HCT116 (cell line): ENCODE measurements around the gene TLE4. TPM values are rescaled to one million over a fixed set of nuclear protein-coding genes. Genes with fewer than 3 reads are reported as not detected.

Experiments
- ATAC-seq: fragments of 200-7000 bp; cut with Tn5 transposase; 2 replicates; pipeline ENCODE4 v1.9.1; 2020; ENCODE audit warnings: mild to moderate bottlenecking, moderate library complexity
- BruUV-seq: library from RNA; stranded (reverse); fragments of 400-500 nt; replicated peaks from 2 replicates; lab custom pipeline; 2021; lab: Mats Ljungman, UMichigan
- CTCF ChIA-PET: fragments of 300-600 bp; sonication (Branson Sonifier 250); formaldehyde crosslinking; loops from one replicate; lab custom pipeline; 2021; ENCODE audit warnings: antibody characterized with exemption; lab: Charles Lee
- POLR2A ChIA-PET: fragments of 300-600, 350-600 bp; sonication (Branson Sonifier 250); formaldehyde crosslinking; loops from one replicate; lab custom pipeline; 2021; ENCODE audit warnings: antibody characterized with exemption; lab: Charles Lee
- RAD21 ChIA-PET, 2 experiments: fragments of 300-600 bp; sonication (Branson Sonifier 250); formaldehyde crosslinking; loops; one replicate each; lab custom pipeline; 2023; ENCODE audit warnings: low total read pairs in 2 of 2; ENCODE audit not compliant: uncharacterized antibody in 2 of 2, unreplicated experiment in 2 of 2, low non-redundant PET in 1 of 2; lab: Charles Lee
- DNase-seq: peaks from one replicate; pipeline ENCODE4 v3.0.0-alpha.2; 2010; ENCODE audit warnings: low read depth, low spot score
- H2AFZ ChIP-seq: fragments of 200-600 bp; shearing (Covaris generic), sonication (generic); 2 replicates; pipeline ENCODE4 v1.6.1; 2017; ENCODE audit warnings: low read depth, mixed run types, mixed read lengths, antibody characterized with exemption, low read length; ENCODE audit not compliant: poor library complexity, severe bottlenecking
- H3K27ac ChIP-seq: 2 replicates; pipeline ENCODE4 v1.5.1; 2012; ENCODE audit warnings: low read depth, low read length
- H3K27me3 ChIP-seq: fragments of 200-600 bp; sonication (generic); 2 replicates; pipeline ENCODE4 v1.6.1; 2016; ENCODE audit warnings: mixed run types, low read length, mixed read lengths; ENCODE audit not compliant: insufficient read depth
- H3K36me3 ChIP-seq, 2 experiments: fragments of 200-500 bp in 1 of 2; fragments of 200-600 bp in 1 of 2; sonication (Bioruptor generic) in 1 of 2; sonication (generic) in 1 of 2; 2 replicates each; pipeline versions ENCODE4 v1.5.1 to v1.6.1; 2014 to 2016; ENCODE audit warnings: low read length in 2 of 2, inconsistent platforms in 1 of 2, mixed read lengths in 1 of 2, mixed run types in 1 of 2; ENCODE audit not compliant: insufficient read depth in 2 of 2, control insufficient read depth in 1 of 2
- H3K4me1 ChIP-seq, 2 experiments: fragments of 200-600 bp in 1 of 2; sonication (generic) in 1 of 2; 2 replicates each; pipeline versions ENCODE4 v1.5.1 to v1.6.1; 2012 to 2017; ENCODE audit warnings: low read length in 2 of 2, inconsistent platforms in 1 of 2, mild to moderate bottlenecking in 1 of 2, mixed read lengths in 1 of 2, mixed run types in 1 of 2, moderate library complexity in 1 of 2; ENCODE audit not compliant: insufficient read depth in 2 of 2, control insufficient read depth in 1 of 2
- H3K4me2 ChIP-seq: fragments of 200-600 bp; sonication (generic); 2 replicates; pipeline ENCODE4 v1.6.1; 2017; ENCODE audit warnings: mixed run types, low read length, mixed read lengths
- H3K4me3 ChIP-seq, 2 experiments: fragments of 200-600 bp in 1 of 2; sonication (generic) in 1 of 2; replicated peaks in 1 of 2; 2 replicates each; pipeline ENCODE4 v1.5.1; 2011 to 2016; ENCODE audit warnings: low read length in 2 of 2, control low read depth in 1 of 2, low read depth in 1 of 2, mild to moderate bottlenecking in 1 of 2, mixed read lengths in 1 of 2, mixed run types in 1 of 2
- H3K79me2 ChIP-seq: fragments of 200-600 bp; sonication (generic); 2 replicates; pipeline ENCODE4 v1.6.1; 2017; ENCODE audit warnings: mild to moderate bottlenecking, mixed run types, low read length, moderate library complexity, mixed read lengths; ENCODE audit not compliant: insufficient read depth
- H3K9ac ChIP-seq: fragments of 200-600 bp; sonication (generic); 2 replicates; pipeline ENCODE4 v1.6.1; 2016; ENCODE audit warnings: low read length, mixed read lengths
- H3K9me2 ChIP-seq: fragments of 200-600 bp; sonication (generic), shearing (Covaris generic); 2 replicates; pipeline ENCODE4 v1.6.1; 2017; ENCODE audit warnings: mixed run types, mild to moderate bottlenecking, moderate library complexity; ENCODE audit not compliant: insufficient read depth
- H3K9me3 ChIP-seq, 2 experiments: fragments of 200-500 bp in 1 of 2; fragments of 200-600 bp in 1 of 2; sonication (Bioruptor generic) in 1 of 2; sonication (generic) in 1 of 2; 2 replicates each; pipeline ENCODE4 v1.6.1; 2014 to 2017; ENCODE audit warnings: low read length in 2 of 2, mixed read lengths in 2 of 2, inconsistent platforms in 1 of 2, low read depth in 1 of 2, mild to moderate bottlenecking in 1 of 2, mixed run types in 1 of 2, moderate library complexity in 1 of 2; ENCODE audit not compliant: control insufficient read depth in 1 of 2, insufficient read depth in 1 of 2
- H4K20me1 ChIP-seq: fragments of 200-600 bp; sonication (generic), shearing (Covaris generic); 2 replicates; pipeline ENCODE4 v1.6.1; 2017; ENCODE audit warnings: mixed run types, mild to moderate bottlenecking, moderate library complexity; ENCODE audit not compliant: insufficient read depth
- CBX3 ChIP-seq: IDR thresholded peaks from 2 replicates; pipeline ENCODE4 v1.6.1; 2012; ENCODE audit warnings: low read depth
- EZH2 ChIP-seq: fragments of 200-600 bp; sonication (generic); IDR thresholded peaks from 2 replicates; pipeline ENCODE4 v1.6.1; 2017; ENCODE audit warnings: antibody characterized with exemption, mixed run types
- intact Hi-C: fragments of 100-400 bp; cut with micrococcal nuclease; formaldehyde crosslinking; loops from 2 replicates; pipeline ENCODE4 v1.10.0; 2022
- total RNA-seq: library from RNA; stranded (reverse); gene quantifications from one replicate; pipeline ENCODE4 v1.2.1, GENCODE V29; 2021; ENCODE audit not compliant: unreplicated experiment
- TF ChIP-seq, protein P1 (sequence below): IDR thresholded peaks from 2 replicates; pipeline ENCODE4 v1.6.1; 2012
- TF ChIP-seq, protein P2 (sequence below), 3 experiments: fragments of 200-600 bp in 1 of 3; sonication (generic) in 1 of 3; IDR thresholded peaks in 2 of 3; conservative IDR thresholded peaks in 1 of 3; 2 replicates each; pipeline ENCODE4 v1.5.1; 2012 to 2017; ENCODE audit warnings: low read depth in 2 of 3, low read length in 2 of 3, antibody characterized with exemption in 1 of 3, borderline replicate concordance in 1 of 3, control low read depth in 1 of 3, mild to moderate bottlenecking in 1 of 3, mixed read lengths in 1 of 3, mixed run types in 1 of 3, moderate library complexity in 1 of 3; ENCODE audit not compliant: insufficient read depth in 1 of 3

TLE4 gene
- total RNA-seq, 1 experiment from 2014 or later = 0.39 TPM

GRCh38 chr9:79684059-79684458, 112.3 kb downstream of the TLE4 start:
- RAD21 ChIA-PET = no interaction called here
- ATAC-seq = no peak
- intact Hi-C loops = no loop called here

More at GRCh38 chr9:79684059-79684458, 112.3 kb downstream of the TLE4 start:
- no peaks in the 10 kb centered on the region for H3K27me3 ChIP-seq
- H4K20me1 ChIP-seq = no peaks in the 10 kb centered on the region
- no peak for DNase-seq
- POLR2A ChIA-PET = no interaction called here
- no peak overlapping the region for H3K4me2 ChIP-seq
- H3K4me1 ChIP-seq = no peaks in the 10 kb centered on the region
- no peaks in the 10 kb centered on the region for H3K79me2 ChIP-seq
- BruUV-seq = no TSS peak
- TF ChIP-seq EZH2 (no peak), CBX3 (no peak)
- TF ChIP-seq, protein P1, sequence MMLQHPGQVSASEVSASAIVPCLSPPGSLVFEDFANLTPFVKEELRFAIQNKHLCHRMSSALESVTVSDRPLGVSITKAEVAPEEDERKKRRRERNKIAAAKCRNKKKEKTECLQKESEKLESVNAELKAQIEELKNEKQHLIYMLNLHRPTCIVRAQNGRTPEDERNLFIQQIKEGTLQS = no peak
- TF ChIP-seq, protein P2, sequence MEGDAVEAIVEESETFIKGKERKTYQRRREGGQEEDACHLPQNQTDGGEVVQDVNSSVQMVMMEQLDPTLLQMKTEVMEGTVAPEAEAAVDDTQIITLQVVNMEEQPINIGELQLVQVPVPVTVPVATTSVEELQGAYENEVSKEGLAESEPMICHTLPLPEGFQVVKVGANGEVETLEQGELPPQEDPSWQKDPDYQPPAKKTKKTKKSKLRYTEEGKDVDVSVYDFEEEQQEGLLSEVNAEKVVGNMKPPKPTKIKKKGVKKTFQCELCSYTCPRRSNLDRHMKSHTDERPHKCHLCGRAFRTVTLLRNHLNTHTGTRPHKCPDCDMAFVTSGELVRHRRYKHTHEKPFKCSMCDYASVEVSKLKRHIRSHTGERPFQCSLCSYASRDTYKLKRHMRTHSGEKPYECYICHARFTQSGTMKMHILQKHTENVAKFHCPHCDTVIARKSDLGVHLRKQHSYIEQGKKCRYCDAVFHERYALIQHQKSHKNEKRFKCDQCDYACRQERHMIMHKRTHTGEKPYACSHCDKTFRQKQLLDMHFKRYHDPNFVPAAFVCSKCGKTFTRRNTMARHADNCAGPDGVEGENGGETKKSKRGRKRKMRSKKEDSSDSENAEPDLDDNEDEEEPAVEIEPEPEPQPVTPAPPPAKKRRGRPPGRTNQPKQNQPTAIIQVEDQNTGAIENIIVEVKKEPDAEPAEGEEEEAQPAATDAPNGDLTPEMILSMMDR (IDR thresholded peaks at IDR 0.05 in 2 of 3, conservative IDR thresholded peaks at IDR 0.05 in 1 of 3; ENCODE audit: borderline replicate concordance in 1 of 3, insufficient read depth in 1 of 3, low read depth in 2 of 3, low read length in 2 of 3) = no peak
- peaks cover 3 to 14% of the 10 kb centered on the region in 2 experiments; a peak in 2 of 4 replicates for H3K9me3 ChIP-seq
- no peaks in the 10 kb centered on the region for H3K36me3 ChIP-seq
- CTCF ChIA-PET = no interaction called here
- no peak overlapping the region for H2AFZ ChIP-seq
- H3K4me3 ChIP-seq = no peak overlapping the region
- no peak overlapping the region for H3K9ac ChIP-seq
- no peaks in the 10 kb centered on the region for H3K9me2 ChIP-seq
- H3K27ac ChIP-seq = no peak overlapping the region
